IMR-90 (cell line): ENCODE data around the gene TCF25. TPM values are rescaled to one million over a fixed set of nuclear protein-coding genes. Genes with fewer than 3 reads are reported as not detected.

ENCODE experiments used
- ATAC-seq: fragments of 200-7000 bp; cut with Tn5 transposase; 2 replicates; pipeline ENCODE4 v1.9.1; 2020; ENCODE audit warnings: low read depth, mild to moderate bottlenecking, moderate library complexity
- BruUV-seq: library from RNA; stranded (reverse); fragments of 400-500 nt; replicated peaks from 2 replicates; lab custom pipeline; 2021; lab: Mats Ljungman, UMichigan
- CTCF ChIA-PET: fragments of 300-600 bp; formaldehyde crosslinking; extraction: SDS; loops from one replicate; lab custom pipeline; 2021; ENCODE audit warnings: antibody characterized with exemption; lab: Yijun Ruan, JAX
- POLR2A ChIA-PET: fragments of 300-600 bp; sonication (Branson Sonifier 250); formaldehyde crosslinking; loops from one replicate; lab custom pipeline; 2022; ENCODE audit warnings: antibody characterized with exemption; ENCODE audit not compliant: unreplicated experiment; lab: Charles Lee
- DNase-seq: peaks from one replicate; pipeline ENCODE4 v3.0.0; 2013
- H2AFZ ChIP-seq: replicated peaks from 2 replicates; pipeline ENCODE3; 2013; ENCODE audit warnings: low read length, mild to moderate bottlenecking; ENCODE audit not compliant: poor library complexity
- H2AK5ac ChIP-seq: 2 replicates; pipeline ENCODE4 v1.6.1; 2013; ENCODE audit warnings: low read depth, low read length, inconsistent platforms
- H2AK9ac ChIP-seq: replicated peaks from 2 replicates; pipeline ENCODE3; 2013; ENCODE audit warnings: mild to moderate bottlenecking, low read depth, low read length, moderate library complexity; ENCODE audit not compliant: poor library complexity
- H2BK120ac ChIP-seq: 2 replicates; pipeline ENCODE4 v1.6.1; 2013; ENCODE audit warnings: low read depth, low read length, inconsistent platforms
- H2BK15ac ChIP-seq: 3 replicates; pipeline ENCODE4 v1.6.1; 2013; ENCODE audit warnings: low read depth, low read length, inconsistent platforms
- H2BK20ac ChIP-seq: 2 replicates; pipeline ENCODE4 v1.6.1; 2013; ENCODE audit warnings: low read depth, mild to moderate bottlenecking, inconsistent platforms, low read length, moderate library complexity
- H2BK5ac ChIP-seq: 2 replicates; pipeline ENCODE4 v1.6.1; 2013; ENCODE audit warnings: mild to moderate bottlenecking, low read depth, low read length, inconsistent platforms; ENCODE audit not compliant: poor library complexity, severe bottlenecking
- H3K14ac ChIP-seq: replicated peaks from 2 replicates; pipeline ENCODE4 v1.6.1; 2013; ENCODE audit warnings: low read depth, low read length, inconsistent platforms
- H3K18ac ChIP-seq: 2 replicates; pipeline ENCODE4 v1.6.1; 2013; ENCODE audit warnings: low read depth, low read length, control low read depth
- H3K23ac ChIP-seq: 2 replicates; pipeline ENCODE4 v1.6.1; 2013; ENCODE audit warnings: low read depth, low read length, inconsistent platforms
- H3K27ac ChIP-seq: 2 replicates; pipeline ENCODE4 v1.5.1; 2013; ENCODE audit warnings: mild to moderate bottlenecking, control low read depth, low read length; ENCODE audit not compliant: insufficient read depth
- H3K27me3 ChIP-seq: 2 replicates; pipeline ENCODE4 v1.6.1; 2013; ENCODE audit warnings: low read length; ENCODE audit not compliant: control insufficient read depth, insufficient read depth
- H3K36me3 ChIP-seq: 2 replicates; pipeline ENCODE4 v1.6.1; 2013; ENCODE audit warnings: low read length, mixed read lengths; ENCODE audit not compliant: control insufficient read depth, insufficient read depth
- H3K4ac ChIP-seq: 2 replicates; pipeline ENCODE4 v1.6.1; 2013; ENCODE audit warnings: low read depth, low read length, inconsistent platforms
- H3K4me1 ChIP-seq: 2 replicates; pipeline ENCODE4 v1.6.1; 2013; ENCODE audit warnings: low read length, mixed read lengths; ENCODE audit not compliant: control insufficient read depth, insufficient read depth
- H3K4me2 ChIP-seq: 2 replicates; pipeline ENCODE4 v1.6.1; 2013; ENCODE audit warnings: low read depth, mild to moderate bottlenecking, control low read depth, low read length, moderate library complexity
- H3K4me3 ChIP-seq: 2 replicates; pipeline ENCODE4 v1.5.1; 2013; ENCODE audit warnings: low read depth, mild to moderate bottlenecking, control low read depth, low read length, moderate library complexity; ENCODE audit not compliant: insufficient read depth
- H3K56ac ChIP-seq: 2 replicates; pipeline ENCODE4 v1.6.1; 2013; ENCODE audit warnings: low read length, inconsistent platforms; ENCODE audit not compliant: insufficient read depth; ENCODE audit errors: extremely low read depth
- H3K79me1 ChIP-seq, 2 experiments: 2 replicates each; pipeline ENCODE4 v1.6.1; 2013; ENCODE audit warnings: low read length in 2 of 2, inconsistent platforms in 1 of 2, low read depth in 1 of 2
- H3K9ac ChIP-seq: 2 replicates; pipeline ENCODE4 v1.6.1; 2013; ENCODE audit warnings: low read depth, low read length, control low read depth
- H3K9me1 ChIP-seq: 2 replicates; pipeline ENCODE4 v1.6.1; 2013; ENCODE audit warnings: low read length, inconsistent platforms; ENCODE audit not compliant: insufficient read depth
- H3K9me3 ChIP-seq: 2 replicates; pipeline ENCODE4 v1.6.1; 2013; ENCODE audit warnings: low read length; ENCODE audit not compliant: control insufficient read depth, insufficient read depth
- H4K20me1 ChIP-seq: 2 replicates; pipeline ENCODE4 v1.6.1; 2013; ENCODE audit warnings: low read length, inconsistent platforms; ENCODE audit not compliant: insufficient read depth
- H4K5ac ChIP-seq: 2 replicates; pipeline ENCODE4 v1.6.1; 2013; ENCODE audit warnings: mild to moderate bottlenecking, low read depth, low read length, control low read depth
- H4K8ac ChIP-seq, 2 experiments: 2 replicates each; pipeline ENCODE4 v1.6.1; 2013; ENCODE audit warnings: low read depth in 2 of 2, low read length in 2 of 2, control low read depth in 1 of 2, inconsistent platforms in 1 of 2
- H4K91ac ChIP-seq: 2 replicates; pipeline ENCODE4 v1.6.1; 2013; ENCODE audit warnings: low read depth, low read length, inconsistent platforms; ENCODE audit not compliant: insufficient read depth
- CEBPB ChIP-seq: IDR thresholded peaks from 2 replicates; pipeline ENCODE4 v1.6.1; 2012; ENCODE audit warnings: low read depth, low read length, improper control_type of control experiment
- CHD1 ChIP-seq: IDR thresholded peaks from 2 replicates; pipeline ENCODE4 v1.6.1; 2012; ENCODE audit warnings: low read depth, low read length, improper control_type of control experiment
- FOS ChIP-seq: fragments of 150-350 bp; IDR thresholded peaks from 2 replicates; pipeline ENCODE4 v1.6.1; 2016; ENCODE audit warnings: low read depth, low read length
- MAFK ChIP-seq: IDR thresholded peaks from 2 replicates; pipeline ENCODE4 v1.6.1; 2012; ENCODE audit warnings: low read depth, low read length, improper control_type of control experiment
- MAZ ChIP-seq: IDR thresholded peaks from 2 replicates; pipeline ENCODE4 v1.6.1; 2012; ENCODE audit warnings: low read depth, mild to moderate bottlenecking, low read length, improper control_type of control experiment, moderate library complexity, borderline replicate concordance
- MXI1 ChIP-seq: IDR thresholded peaks from 2 replicates; pipeline ENCODE4 v1.6.1; 2012; ENCODE audit warnings: low read depth, mild to moderate bottlenecking, low read length, moderate library complexity, borderline replicate concordance
- POLR2A ChIP-seq: IDR thresholded peaks from 2 replicates; pipeline ENCODE4 v1.6.1; 2012; ENCODE audit warnings: mild to moderate bottlenecking, low read depth, low read length
- RCOR1 ChIP-seq: IDR thresholded peaks from 2 replicates; pipeline ENCODE4 v1.6.1; 2012; ENCODE audit warnings: mild to moderate bottlenecking, low read length, improper control_type of control experiment; ENCODE audit not compliant: insufficient replicate concordance
- RFX5 ChIP-seq: IDR thresholded peaks from 2 replicates; pipeline ENCODE4 v1.8.0; 2012; ENCODE audit warnings: low read depth, mild to moderate bottlenecking, low read length, moderate library complexity
- WGBS, 2 experiments: methylation state at CpG; one replicate each; pipeline versions ENCODE4 v1.1.5 to v1.1.7; 2013; ENCODE audit warnings: missing lambda C conversion rate in 2 of 2; ENCODE audit not compliant: insufficient read length in 1 of 2; ENCODE audit errors: extremely low coverage in 2 of 2; 5-methylcytosine and 5-hydroxymethylcytosine counted together
- dilution Hi-C: fragments of 300-500 bp; cut with HindIII; formaldehyde crosslinking; loops from one replicate; pipeline ENCODE4 v1.14.3; 2018; ENCODE audit warnings: low sequenced_read_pairs; ENCODE audit not compliant: unreplicated experiment
- in situ Hi-C: fragments of 300-500 bp; cut with MboI; formaldehyde crosslinking; loops from 3 replicates; pipeline ENCODE4 v1.14.3; 2019; ENCODE audit warnings: low sequenced_read_pairs, inconsistent platforms, mixed read lengths
- intact Hi-C: fragments of 100-400 bp; cut with micrococcal nuclease; formaldehyde crosslinking; loops from 2 replicates; pipeline ENCODE4 v1.10.0; 2022
- polyA plus RNA-seq, 3 experiments: library from polyadenylated mRNA; depleted of rRNA; stranded (reverse); fragments of >200 nt; gene quantifications; 2 replicates each; pipeline ENCODE4 v1.2.3, GENCODE V29; 2012; ENCODE audit warnings: low replicate concordance in 1 of 3
- total RNA-seq: library from RNA; depleted of rRNA; stranded (reverse); fragments of >200 nt; gene quantifications from 2 replicates; pipeline ENCODE4 v1.2.3, GENCODE V29; 2012
- TF ChIP-seq, protein P1 (sequence below): fragments of 150-350 bp; IDR thresholded peaks from 2 replicates; pipeline ENCODE4 v1.6.1; 2016; ENCODE audit warnings: low read depth, mild to moderate bottlenecking, low read length, moderate library complexity, borderline replicate concordance
- TF ChIP-seq, protein P2 (sequence below): conservative IDR thresholded peaks from 2 replicates; pipeline ENCODE4 v1.5.1; 2012; ENCODE audit warnings: mild to moderate bottlenecking, low read depth, low read length, improper control_type of control experiment

The TCF25 gene
- total and polyA plus RNA-seq, 2 of the 4 experiments (the other 2 are of a cell fraction), result 127 to 184 TPM

DNA sequence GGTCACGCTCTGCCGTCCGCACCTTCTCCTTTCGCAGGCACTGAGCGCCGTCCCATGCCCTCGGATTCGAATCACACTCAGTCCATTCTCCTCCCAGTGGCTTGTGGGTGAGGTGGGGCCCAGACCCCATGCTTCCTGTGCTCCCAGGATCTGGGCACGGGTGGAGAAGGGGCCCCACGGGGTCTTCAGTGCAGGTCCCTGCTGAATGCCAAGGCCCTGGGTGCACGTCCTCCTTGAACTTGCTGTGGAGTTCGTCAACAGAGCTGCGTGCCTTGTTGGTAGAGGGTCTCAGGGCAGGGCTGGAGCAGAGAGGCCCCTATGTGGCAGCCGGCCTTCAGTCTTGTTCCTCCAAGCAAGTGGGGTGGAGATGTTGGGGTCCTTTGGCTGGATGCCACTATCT is 38.0 kb downstream of the TCF25 start:
- Histone ChIP-seq H3K79me1 (peaks cover 0 to 22% of the 10 kb centered on the region in 2 experiments; a peak in 3 of 4 replicates), H4K20me1 (peaks cover 10% of the 10 kb centered on the region), H4K91ac (no peak overlapping the region), H3K4ac (no peak overlapping the region), H3K4me3 (no peak overlapping the region), H3K23ac (no peak overlapping the region), H2BK20ac (no peak overlapping the region), H3K9me3 (no peaks in the 10 kb centered on the region), H3K4me2 (no peak overlapping the region), H3K14ac (no peak overlapping the region), H2AK5ac (no peak overlapping the region), H3K4me1 (no peaks in the 10 kb centered on the region), H3K9me1 (peaks cover 5% of the 10 kb centered on the region; the same call in 1 of the 2 replicates), H2BK15ac (no peak overlapping the region), H3K18ac (no peak overlapping the region), H4K8ac (no peak overlapping the region), H3K27me3 (no peaks in the 10 kb centered on the region), H2AFZ (no peak overlapping the region), H2AK9ac (no peak overlapping the region), H3K36me3 (peaks cover 50% of the 10 kb centered on the region), H4K5ac (no peak overlapping the region), H2BK5ac (no peak overlapping the region), H3K27ac (no peak overlapping the region), H2BK120ac (no peak overlapping the region), H3K56ac (no peak overlapping the region), H3K9ac (no peak overlapping the region)
- 98% methylated on average over 6 of the region's 14 CpGs; no CpG with 5 or more reads in 1 of the 2 experiments for WGBS, 2 experiments
- dilution Hi-C loops (no loop called here), intact Hi-C loops (no loop called here), in situ Hi-C loops (no loop called here)
- ATAC-seq (no peak), DNase-seq (no peak)
- ChIA-PET POLR2A (no interaction called here), CTCF (no interaction called here)
- TF ChIP-seq, protein P1, sequence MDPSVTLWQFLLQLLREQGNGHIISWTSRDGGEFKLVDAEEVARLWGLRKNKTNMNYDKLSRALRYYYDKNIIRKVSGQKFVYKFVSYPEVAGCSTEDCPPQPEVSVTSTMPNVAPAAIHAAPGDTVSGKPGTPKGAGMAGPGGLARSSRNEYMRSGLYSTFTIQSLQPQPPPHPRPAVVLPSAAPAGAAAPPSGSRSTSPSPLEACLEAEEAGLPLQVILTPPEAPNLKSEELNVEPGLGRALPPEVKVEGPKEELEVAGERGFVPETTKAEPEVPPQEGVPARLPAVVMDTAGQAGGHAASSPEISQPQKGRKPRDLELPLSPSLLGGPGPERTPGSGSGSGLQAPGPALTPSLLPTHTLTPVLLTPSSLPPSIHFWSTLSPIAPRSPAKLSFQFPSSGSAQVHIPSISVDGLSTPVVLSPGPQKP, result no peak
- TF ChIP-seq FOS, result no peak
- TF ChIP-seq, protein P2, sequence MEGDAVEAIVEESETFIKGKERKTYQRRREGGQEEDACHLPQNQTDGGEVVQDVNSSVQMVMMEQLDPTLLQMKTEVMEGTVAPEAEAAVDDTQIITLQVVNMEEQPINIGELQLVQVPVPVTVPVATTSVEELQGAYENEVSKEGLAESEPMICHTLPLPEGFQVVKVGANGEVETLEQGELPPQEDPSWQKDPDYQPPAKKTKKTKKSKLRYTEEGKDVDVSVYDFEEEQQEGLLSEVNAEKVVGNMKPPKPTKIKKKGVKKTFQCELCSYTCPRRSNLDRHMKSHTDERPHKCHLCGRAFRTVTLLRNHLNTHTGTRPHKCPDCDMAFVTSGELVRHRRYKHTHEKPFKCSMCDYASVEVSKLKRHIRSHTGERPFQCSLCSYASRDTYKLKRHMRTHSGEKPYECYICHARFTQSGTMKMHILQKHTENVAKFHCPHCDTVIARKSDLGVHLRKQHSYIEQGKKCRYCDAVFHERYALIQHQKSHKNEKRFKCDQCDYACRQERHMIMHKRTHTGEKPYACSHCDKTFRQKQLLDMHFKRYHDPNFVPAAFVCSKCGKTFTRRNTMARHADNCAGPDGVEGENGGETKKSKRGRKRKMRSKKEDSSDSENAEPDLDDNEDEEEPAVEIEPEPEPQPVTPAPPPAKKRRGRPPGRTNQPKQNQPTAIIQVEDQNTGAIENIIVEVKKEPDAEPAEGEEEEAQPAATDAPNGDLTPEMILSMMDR, result no peak
- TF ChIP-seq RFX5, result no peak
- no peak for TF ChIP-seq MXI1
- TF ChIP-seq RCOR1, result no peak
- no peak for TF ChIP-seq CHD1
- no peak for TF ChIP-seq CEBPB
- TF ChIP-seq MAFK, result no peak
- TF ChIP-seq POLR2A, result no peak
- no peak for TF ChIP-seq MAZ
- BruUV-seq, result no TSS peak
